Psoas muscle (tissue), 8 donors: Measurements from ENCODE around the gene GGA2. TPM values are rescaled to one million over a fixed set of nuclear protein-coding genes. Genes with fewer than 3 reads are reported as not detected.

Experiments
- ATAC-seq, 4 donors: fragments of 200-7000 bp; cut with Tn5 transposase; one replicate each; pipeline ENCODE4 v1.9.1; 2020; ENCODE audit warnings: moderate library complexity in 3 of 4, mild to moderate bottlenecking in 2 of 4
- DNase-seq, 2 donors: peaks; one replicate each; pipeline ENCODE4 v3.0.0-alpha.2; 2020
- H3K27ac ChIP-seq: fragments of 200-600 bp; one replicate; pipeline ENCODE4 v1.8.0; 2022
- H3K27me3 ChIP-seq, 3 donors: fragments of 200-600 bp in 1 of 3; one replicate each; pipeline versions ENCODE4 v1.6.1 to v1.8.0; 2013 to 2022; ENCODE audit warnings: low read length in 2 of 3, mild to moderate bottlenecking in 2 of 3, moderate library complexity in 1 of 3; ENCODE audit not compliant: insufficient read depth in 3 of 3
- H3K36me3 ChIP-seq, 2 donors: fragments of 200-600 bp in 1 of 2; one replicate each; pipeline versions ENCODE4 v1.6.1 to v1.8.0; 2013 to 2022; ENCODE audit warnings: low read depth in 1 of 2, mild to moderate bottlenecking in 1 of 2, moderate library complexity in 1 of 2; ENCODE audit not compliant: insufficient read depth in 1 of 2
- H3K4me1 ChIP-seq: fragments of 200-600 bp; one replicate; pipeline ENCODE4 v1.8.0; 2022
- H3K4me3 ChIP-seq: fragments of 200-600 bp; one replicate; pipeline ENCODE4 v1.8.0; 2022; ENCODE audit warnings: mild to moderate bottlenecking
- H3K9me3 ChIP-seq: fragments of 200-600 bp; one replicate; pipeline ENCODE4 v1.8.0; 2022
- CTCF ChIP-seq: fragments of 200-600 bp; IDR thresholded peaks from one replicate; pipeline ENCODE4 v1.8.0; 2022; ENCODE audit warnings: antibody characterized with exemption
- WGBS, 3 donors: extraction: QIAGEN DNeasy Blood & Tissue Kit; methylation state at CpG; one replicate each; pipeline versions ENCODE4 v1.1.6 to v1.1.7; 2013; 5-methylcytosine and 5-hydroxymethylcytosine counted together
- intact Hi-C, 2 donors: fragments of 100-400 bp; cut with DNase I; formaldehyde crosslinking; loops; one replicate each; pipeline versions ENCODE4 v1.11.0 to v1.14.2; 2022
- polyA plus RNA-seq, 3 donors: library from polyadenylated mRNA; stranded (reverse); fragments of 200-250 nt; gene quantifications; one replicate each; pipeline ENCODE4 v1.2.3, GENCODE V29; 2013
- total RNA-seq, 4 donors: library from RNA; stranded (reverse); fragmentation: NEBNext Ultra II Directional in 2 of 4; extraction: Animal tissue kit (Norgen Biotek cat#: 25700) in 2 of 4; gene quantifications; one replicate each; pipeline versions ENCODE4 v1.2.1 to v1.2.4, GENCODE V29; 2021 to 2023
- donor health status: healthy with polysubstance abuse.
- donor health status: DM: no; HTN: no; CAD: no; lungs with moderate emphysema.
- donor health status: Bipolar disorder and iron deficiency.
- donor health status: healthy.
- donor health status: DM: yes; HTN: yes; CAD: no.
- donor health status: DM: no; HTN: no; CAD: no.
- donor health status: DM: no; HTN: no; CAD: no.
- donor health status: DM: yes; HTN: yes; CAD: no.

The GGA2 gene
- total and polyA plus RNA-seq, 7 donors, result 18.9 to 62.9 (median 49.3) TPM

GRCh38 chr16:23500212-23500861 lies 10.0 kb downstream of the GGA2 start:
- Histone ChIP-seq H3K27me3 (no peaks in the 10 kb centered on the region), H3K27ac (no peak overlapping the region), H3K4me3 (no peak overlapping the region), H3K9me3 (no peaks in the 10 kb centered on the region), H3K4me1 (peaks cover 38% of the 10 kb centered on the region), H3K36me3 (peaks cover 0 to 14% of the 10 kb centered on the region in 2 donors)
- intact Hi-C loops, result no loop called here
- no peak for DNase-seq
- WGBS, 3 donors, result 95 to 97% (median 96%) methylated on average over 20 of the region's 20 CpGs
- no peak for TF ChIP-seq CTCF
- no peak for ATAC-seq

GRCh38 chr16:23499801-23500200 lies 10.5 kb downstream of the GGA2 start:
- Histone ChIP-seq H3K4me3 (no peak overlapping the region), H3K9me3 (no peaks in the 10 kb centered on the region), H3K36me3 (peaks cover 0 to 19% of the 10 kb centered on the region in 2 donors), H3K4me1 (peaks cover 33% of the 10 kb centered on the region), H3K27me3 (no peaks in the 10 kb centered on the region), H3K27ac (no peak overlapping the region)
- intact Hi-C loops, result no loop called here
- ATAC-seq (no peak), DNase-seq (no peak)
- TF ChIP-seq CTCF, result no peak
- WGBS, 3 donors, result 85 to 93% (median 87%) methylated on average over 7 of the region's 7 CpGs

DNA sequence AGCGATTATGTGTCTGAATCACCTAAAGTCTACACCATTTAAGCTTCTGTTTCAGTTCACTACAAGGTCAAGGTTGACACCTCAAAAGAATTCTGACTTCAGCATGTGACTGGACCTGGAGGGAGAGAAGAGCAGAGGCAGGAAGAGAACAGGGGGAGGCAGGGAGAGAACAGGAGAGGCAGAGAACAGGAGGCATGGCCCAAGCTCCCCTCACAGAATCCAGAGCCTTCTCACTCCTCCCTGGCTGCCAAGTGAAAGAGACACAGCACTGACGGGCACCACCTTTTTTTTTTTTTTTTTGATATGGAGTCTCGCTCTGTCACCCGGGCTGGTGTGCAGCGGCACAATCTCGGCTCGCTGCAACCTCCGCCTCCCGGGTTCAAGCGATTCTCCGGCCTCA lies 11.4 kb downstream of the GGA2 start:
- H3K4me1 ChIP-seq, result peaks cover 26% of the 10 kb centered on the region
- intact Hi-C loops, result no loop called here
- WGBS, 3 donors, result 86 to 91% (median 87%) methylated on average over 11 of the region's 11 CpGs
- H3K4me3 ChIP-seq, result no peak overlapping the region
- TF ChIP-seq CTCF, result no peak
- ATAC-seq (peak in 1 of 4 donors; percentile 18), DNase-seq (no peak)
- no peaks in the 10 kb centered on the region for H3K9me3 ChIP-seq
- no peaks in the 10 kb centered on the region for H3K27me3 ChIP-seq
- no peak overlapping the region for H3K27ac ChIP-seq
- peaks cover 0 to 28% of the 10 kb centered on the region in 2 donors for H3K36me3 ChIP-seq

GRCh38 chr16:23497543-23497868 lies 12.8 kb downstream of the GGA2 start:
- H3K4me3 ChIP-seq, result no peak overlapping the region
- WGBS, 3 donors, result 88 to 90% (median 88%) methylated on average over 6 of the region's 6 CpGs
- peaks cover 18% of the 10 kb centered on the region for H3K4me1 ChIP-seq
- no peak for DNase-seq
- H3K9me3 ChIP-seq, result no peaks in the 10 kb centered on the region
- no peak for TF ChIP-seq CTCF
- no peak for ATAC-seq
- peak overlapping the region; percentile 30 for H3K27ac ChIP-seq
- H3K36me3 ChIP-seq, result peaks cover 0 to 42% of the 10 kb centered on the region in 2 donors
- intact Hi-C loops, result no loop called here
- H3K27me3 ChIP-seq, result no peaks in the 10 kb centered on the region
